A673 (cell line): ENCODE measurements around the gene RALGAPA2.

Experiments used
- EZH2 ChIP-seq: fragments of 200-600 bp; sonication (generic); IDR thresholded peaks from 2 replicates; pipeline ENCODE4 v1.6.1; 2017; ENCODE audit warnings: borderline replicate concordance, low read depth, mild to moderate bottlenecking, mixed read lengths, antibody characterized with exemption, low read length; ENCODE audit not compliant: poor library complexity, severe bottlenecking
- TF ChIP-seq, protein P1 (sequence below): fragments of 300-800, 200-600 bp; sonication (generic); conservative IDR thresholded peaks from 2 replicates; pipeline ENCODE4 v1.5.1; 2017; ENCODE audit warnings: low read depth, mild to moderate bottlenecking, antibody characterized with exemption, low read length, moderate library complexity, mixed read lengths

DNA sequence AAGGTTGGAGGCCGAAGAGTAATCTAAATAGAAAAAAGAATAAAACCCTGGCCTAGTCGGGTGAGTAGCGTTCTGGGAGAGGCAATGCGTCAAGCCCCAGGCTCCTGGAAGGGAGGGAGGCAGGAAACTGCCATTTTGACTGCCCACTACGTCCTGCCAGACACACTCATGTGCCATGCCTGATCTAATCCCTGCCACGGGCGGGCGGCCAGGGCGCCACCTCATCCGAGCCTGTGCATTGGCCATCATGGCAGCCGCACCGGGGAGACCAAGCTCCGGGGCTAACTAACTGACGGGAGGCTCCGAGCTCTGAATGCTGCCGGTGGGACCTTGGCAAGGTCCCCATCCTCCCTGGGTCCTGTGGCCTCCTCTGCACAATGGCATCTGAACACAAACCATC, 275.8 kb downstream of the RALGAPA2 start:
- TF ChIP-seq, protein P1, sequence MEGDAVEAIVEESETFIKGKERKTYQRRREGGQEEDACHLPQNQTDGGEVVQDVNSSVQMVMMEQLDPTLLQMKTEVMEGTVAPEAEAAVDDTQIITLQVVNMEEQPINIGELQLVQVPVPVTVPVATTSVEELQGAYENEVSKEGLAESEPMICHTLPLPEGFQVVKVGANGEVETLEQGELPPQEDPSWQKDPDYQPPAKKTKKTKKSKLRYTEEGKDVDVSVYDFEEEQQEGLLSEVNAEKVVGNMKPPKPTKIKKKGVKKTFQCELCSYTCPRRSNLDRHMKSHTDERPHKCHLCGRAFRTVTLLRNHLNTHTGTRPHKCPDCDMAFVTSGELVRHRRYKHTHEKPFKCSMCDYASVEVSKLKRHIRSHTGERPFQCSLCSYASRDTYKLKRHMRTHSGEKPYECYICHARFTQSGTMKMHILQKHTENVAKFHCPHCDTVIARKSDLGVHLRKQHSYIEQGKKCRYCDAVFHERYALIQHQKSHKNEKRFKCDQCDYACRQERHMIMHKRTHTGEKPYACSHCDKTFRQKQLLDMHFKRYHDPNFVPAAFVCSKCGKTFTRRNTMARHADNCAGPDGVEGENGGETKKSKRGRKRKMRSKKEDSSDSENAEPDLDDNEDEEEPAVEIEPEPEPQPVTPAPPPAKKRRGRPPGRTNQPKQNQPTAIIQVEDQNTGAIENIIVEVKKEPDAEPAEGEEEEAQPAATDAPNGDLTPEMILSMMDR: no peak
- TF ChIP-seq EZH2: no peak
